Embryonic facial prominence (tissue), 1 donor: ENCODE data around the gene ZMYND10.

Experiments used
- DNase-seq: peaks from one replicate; pipeline ENCODE4 v3.0.0-alpha.2; 2016; ENCODE audit errors: extremely low spot score

The ZMYND10 gene

DNA sequence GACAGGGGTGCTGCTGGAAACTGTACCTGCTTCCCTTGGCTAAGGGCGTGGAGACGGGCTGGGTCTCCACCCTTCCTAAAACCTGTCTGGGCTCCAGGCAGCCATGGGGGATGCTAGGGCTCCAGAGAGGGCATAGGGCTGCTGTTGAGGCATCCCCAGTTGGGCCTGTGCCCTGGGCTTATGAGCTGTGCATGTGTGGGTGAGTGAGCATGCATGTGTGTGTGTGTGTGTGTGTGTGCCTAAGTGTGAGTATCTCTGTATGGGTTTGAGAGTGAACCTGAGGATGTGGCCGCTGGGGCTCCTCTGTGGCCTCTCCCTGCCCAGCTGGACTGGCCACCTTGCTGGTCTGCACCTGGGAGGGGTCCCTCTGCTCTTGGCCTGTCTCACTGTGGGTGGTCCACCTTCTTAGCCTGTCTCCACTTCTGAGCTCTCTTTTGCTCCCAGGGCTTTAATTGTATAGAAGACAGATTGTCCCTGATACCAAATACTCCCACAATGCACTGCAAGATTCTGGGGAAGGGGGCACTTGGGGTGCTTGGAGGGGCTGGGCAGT, 25.7 kb upstream of the ZMYND10 start:
- DNase-seq: no peak

DNA sequence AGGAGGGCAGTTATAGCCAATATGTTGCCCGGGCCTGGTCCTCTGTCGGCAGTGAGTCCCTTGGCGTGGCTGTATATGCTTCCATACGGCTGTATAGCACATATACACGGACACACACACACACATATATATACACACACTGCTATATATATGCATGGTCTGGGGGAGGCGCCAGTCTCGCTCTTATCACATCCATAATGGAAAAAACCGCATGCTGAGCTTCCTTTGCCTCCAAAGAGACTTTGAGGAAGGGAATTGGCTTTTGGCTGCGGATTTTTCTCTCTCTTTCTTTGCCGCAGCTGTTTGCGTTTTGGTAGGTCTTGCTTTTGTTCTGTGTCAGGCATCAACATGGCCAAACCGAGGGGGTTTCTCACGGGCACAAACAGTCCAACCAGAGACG, 25.1 kb upstream of the ZMYND10 start:
- peak; percentile 63 for DNase-seq

- DNase-seq: no peak
Observed at GRCh38 chr3:50369012-50369670, 23.6 kb upstream of the ZMYND10 start.

DNA sequence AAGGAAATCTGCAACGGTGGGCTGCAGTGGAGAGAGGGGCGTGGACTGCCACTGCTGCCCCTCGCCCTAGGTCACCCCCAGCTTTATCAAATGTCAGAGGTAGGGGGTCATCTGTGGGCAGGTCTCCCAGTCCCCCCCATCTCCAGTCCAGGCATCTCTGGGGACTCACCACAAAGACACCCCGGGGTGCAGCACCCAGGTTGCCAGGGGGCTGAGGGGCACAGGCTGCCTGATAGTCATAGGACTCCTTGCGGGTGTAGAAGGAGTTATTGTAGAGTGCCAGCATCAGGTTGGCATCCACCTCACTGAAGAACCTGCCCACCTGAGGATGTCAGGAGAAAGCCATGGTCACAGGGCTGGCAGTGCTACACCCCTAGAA, 20.3 kb upstream of the ZMYND10 start:
- no peak for DNase-seq

DNA sequence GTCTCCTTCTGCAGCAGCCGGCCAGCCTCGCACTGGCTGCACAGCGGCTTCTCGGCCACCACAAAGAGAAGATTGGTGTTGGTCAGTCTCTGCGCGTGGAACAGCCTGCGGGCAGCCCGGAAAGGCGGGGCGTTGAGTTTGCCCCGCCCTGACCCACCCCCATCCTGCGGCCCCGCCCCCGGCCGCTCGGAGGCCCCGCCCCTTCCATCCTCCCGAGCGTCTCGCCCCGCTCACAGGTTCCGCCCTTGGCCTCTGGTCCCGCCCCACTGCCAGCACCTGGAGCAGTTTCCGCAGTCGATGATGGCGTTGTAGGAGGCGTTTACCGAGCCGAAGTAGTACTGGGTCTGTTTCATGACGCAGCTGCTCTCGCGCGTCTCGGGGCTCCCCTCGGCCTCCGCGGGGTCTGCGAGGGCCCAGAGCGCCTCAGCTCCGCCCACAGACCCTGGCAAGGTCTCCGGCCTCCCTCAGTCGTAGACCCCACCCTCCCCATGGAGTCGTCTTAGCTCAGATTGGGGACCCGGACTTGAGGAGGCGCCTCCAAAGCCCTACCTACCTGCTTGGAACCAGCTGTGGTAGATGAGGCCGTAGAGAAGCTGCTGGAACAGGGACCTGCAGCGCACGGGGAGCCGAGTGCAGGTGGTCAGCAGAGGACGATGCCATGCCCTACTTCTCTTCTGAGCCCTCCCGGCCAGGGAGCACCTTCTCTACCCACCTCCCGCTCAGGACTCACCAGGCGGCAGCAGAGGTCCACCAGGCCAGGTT, 19.7 kb upstream of the ZMYND10 start:
- DNase-seq: peak; percentile 69

DNA sequence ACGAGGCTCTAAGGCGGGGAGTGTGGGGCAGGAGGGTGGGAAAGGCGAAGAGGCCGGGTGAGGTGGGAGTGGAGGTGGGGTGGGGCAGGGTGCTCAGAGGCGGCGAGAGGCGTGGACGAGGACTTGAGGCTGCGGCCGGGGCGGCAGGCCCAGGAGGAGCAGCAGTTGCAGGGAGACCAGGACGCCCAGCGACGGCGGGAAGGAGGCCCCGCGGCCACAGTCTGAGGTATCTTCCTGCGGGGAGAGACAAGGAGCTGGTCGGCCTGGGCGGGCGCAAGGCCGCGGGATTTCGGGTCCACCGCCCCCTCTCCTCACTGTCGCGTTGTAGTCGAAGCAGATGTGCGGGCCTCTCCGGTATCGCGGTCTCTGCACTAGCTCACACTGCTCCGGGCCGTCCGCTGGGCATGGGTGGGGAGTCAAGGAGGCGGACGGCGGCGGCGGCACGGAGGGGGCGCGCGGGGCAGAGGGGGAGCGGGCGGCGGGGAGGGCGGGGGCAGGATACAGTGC, 19.1 kb upstream of the ZMYND10 start:
- no peak for DNase-seq

GRCh38 chr3:50359760-50360110, 14.2 kb upstream of the ZMYND10 start:
- DNase-seq: no peak

- DNase-seq: peak; percentile 99
Observed at GRCh38 chr3:50358911-50359759, 13.6 kb upstream of the ZMYND10 start, which contains the start of gene TMEM115. TMEM115 (minus strand) TSS chr3:50359521; CDS start chr3:50359063, 458 bp downstream.

- no peak for DNase-seq
Observed at GRCh38 chr3:50358355-50358910, 12.9 kb upstream of the ZMYND10 start.

- no peak for DNase-seq
Observed at GRCh38 chr3:50357481-50357880, 11.9 kb upstream of the ZMYND10 start.

DNA sequence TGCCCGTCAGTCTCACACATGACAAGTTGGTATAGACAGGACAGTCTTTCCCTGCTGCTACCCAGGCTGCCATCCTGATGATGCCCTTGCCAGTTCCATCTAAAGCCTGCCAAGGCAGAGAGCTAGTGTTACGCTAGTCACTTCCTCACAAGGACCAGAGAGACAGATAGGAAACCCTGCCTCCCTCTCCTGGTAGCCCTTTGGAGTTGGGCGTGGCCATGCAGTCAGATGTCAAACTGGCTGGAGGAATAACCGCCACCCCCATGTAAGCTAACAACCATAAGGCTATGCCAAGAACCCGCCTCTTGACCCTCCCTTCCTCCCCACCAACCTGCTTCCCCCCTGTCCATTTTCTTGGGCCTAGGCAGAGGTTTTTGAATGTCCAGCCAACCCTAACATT, 11.0 kb upstream of the ZMYND10 start:
- DNase-seq: no peak

DNA sequence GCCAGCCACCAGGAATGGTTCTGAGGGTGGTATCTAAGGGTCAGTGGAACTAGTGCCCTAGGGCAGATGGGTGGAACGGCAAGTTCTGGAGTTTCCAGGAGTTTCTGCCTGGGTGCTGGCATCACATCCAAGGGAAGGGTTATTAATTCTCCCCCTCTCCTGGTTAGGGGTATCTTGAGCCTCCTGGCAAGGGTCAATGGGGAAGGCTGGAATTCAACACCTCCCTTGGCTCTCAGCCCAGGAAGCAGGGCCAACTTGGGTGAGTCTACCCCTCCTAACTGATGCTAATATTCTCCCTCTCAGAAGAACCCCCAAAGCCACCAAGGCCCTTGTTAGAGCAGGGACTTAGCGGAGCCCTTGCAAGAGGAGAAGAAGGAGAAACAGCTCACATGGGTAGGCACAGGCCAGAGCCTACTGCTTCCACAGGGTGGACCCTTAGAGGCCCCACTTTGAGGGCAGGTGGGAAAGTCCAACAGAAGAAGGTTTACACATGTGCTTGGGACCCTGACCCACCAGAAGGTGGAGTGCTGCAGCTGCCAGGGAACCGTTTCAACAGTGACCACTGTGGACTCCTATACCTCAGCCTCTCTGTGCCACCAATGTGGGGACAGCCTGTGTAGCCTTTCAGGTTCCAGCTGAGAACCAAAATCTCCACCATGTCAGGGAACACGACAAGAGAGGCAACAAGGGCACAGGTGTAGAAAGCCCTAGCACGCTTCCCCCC, 10.5 kb upstream of the ZMYND10 start:
- no peak for DNase-seq

DNA sequence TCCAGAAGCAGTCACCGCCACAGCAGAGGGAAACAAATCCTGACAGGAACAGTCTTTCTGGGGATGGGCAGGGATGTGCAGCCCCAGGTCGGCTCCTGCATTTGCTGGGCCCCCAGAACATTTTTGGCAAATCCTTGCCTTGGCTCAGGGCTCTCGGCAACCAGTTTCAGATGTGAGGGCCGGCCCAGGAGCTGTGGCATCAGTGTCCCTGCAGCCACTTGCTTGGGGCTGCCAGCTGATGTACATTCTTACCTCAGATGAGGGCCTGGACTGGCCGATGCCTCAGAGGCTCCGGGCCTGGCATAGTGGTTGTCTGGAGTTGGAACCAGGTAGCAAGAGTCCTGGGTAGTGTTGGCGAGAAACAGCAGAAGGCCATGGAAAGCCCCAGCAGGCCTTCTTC, 9.3 kb upstream of the ZMYND10 start:
- DNase-seq: no peak

- no peak for DNase-seq
Observed at GRCh38 chr3:50354186-50354764, 8.7 kb upstream of the ZMYND10 start.

DNA sequence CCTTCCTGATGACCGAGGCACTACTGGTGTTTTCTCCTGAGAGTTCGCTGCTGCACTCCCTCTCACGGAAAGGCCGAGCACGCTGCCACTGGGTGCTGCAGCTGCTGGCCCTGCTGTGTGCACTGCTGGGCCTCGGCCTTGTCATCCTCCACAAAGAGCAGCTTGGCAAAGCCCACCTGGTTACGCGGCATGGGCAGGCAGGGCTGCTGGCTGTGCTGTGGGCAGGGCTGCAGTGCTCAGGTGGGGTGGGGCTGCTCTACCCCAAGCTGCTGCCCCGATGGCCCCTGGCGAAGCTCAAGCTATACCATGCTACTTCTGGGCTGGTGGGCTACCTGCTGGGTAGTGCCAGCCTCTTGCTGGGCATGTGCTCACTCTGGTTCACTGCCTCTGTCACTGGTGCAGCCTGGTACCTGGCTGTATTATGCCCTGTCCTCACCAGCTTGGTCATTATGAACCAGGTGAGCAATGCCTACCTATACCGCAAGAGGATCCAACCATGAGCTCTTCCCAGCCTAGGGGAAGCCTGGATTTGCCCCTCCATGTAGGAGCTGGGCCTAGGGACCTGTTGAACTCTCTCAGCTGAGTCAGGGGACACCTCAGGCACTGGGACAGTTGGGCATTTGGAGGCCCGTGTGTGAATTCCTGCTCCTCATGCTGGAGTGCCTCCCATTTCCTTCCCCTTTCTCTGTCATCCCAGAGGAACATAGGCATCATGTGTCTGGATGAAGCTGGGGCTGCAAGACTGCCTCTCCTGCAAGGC, 7.9 kb upstream of the ZMYND10 start:
- DNase-seq: no peak

DNA sequence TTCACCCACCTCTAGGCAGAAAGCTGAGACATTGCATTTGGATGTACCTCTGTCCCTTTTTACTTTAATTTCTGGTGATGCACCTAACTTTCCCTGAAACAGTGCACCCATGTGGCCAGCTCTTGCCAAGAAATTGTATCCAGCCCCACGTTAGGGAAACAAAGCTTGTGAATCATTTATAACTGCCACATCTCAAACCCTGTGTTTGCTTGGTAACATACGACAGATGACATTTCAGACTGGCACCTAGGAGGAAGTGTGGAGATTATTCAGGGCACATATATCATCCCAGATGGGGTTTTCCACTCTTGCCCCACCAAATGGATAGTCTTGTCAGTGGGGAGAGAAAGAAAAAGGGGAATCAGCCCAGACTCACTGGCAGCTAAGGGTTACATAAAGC, 7.2 kb upstream of the ZMYND10 start:
- no peak for DNase-seq

- no peak for DNase-seq
Observed at GRCh38 chr3:50351323-50351697, 5.8 kb upstream of the ZMYND10 start.

DNA sequence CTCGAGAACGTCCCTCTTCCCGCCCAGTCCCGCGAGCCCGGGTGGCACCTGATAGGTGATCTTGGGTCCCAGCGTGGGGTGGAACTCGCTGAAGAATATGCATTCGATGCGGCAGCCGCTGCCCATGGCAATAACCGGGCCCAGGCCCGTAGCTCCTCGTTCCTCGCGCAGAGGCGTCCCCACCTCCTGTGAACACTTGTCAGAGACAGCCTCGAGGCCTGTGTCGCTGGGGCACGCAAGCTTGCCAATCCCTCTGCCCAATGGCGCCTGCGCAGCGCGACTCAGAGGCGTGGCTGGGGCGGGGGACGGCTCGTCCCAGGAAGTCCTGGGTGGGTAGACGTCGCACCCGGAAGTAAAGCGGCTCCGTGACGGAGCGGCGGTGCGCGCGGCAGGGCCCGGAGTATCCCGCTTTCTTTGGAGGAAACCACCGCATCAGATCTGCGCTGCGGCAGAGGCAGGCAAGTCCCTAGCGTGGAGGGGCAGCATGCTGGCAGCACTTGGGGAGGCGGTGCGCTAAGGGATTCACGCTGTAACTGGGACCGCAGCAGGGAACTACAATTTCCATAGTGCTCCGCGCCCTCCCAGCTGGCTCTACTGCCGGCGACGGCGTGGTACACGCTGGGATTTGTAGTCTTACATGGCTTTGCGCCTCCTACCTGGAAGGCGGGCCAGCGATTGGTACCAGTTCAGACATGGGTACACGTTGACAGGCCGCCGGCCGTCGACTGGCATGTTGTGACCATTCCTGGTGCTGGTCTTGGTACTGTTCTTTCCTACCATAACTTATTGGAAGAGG, 5.2 kb upstream of the ZMYND10 start, which contains the start of the genes CYB561D2 and NPRL2:
Gene CYB561D2 (plus strand): TSS at position 336 of the 796 bp plus-strand sequence. CDS start 572 bp downstream, outside the sequence.
Gene NPRL2 (minus strand): TSS at position 249 of the 796 bp plus-strand sequence. CDS start 123 bp downstream, at position 126.
- peak; percentile 73 for DNase-seq

DNA sequence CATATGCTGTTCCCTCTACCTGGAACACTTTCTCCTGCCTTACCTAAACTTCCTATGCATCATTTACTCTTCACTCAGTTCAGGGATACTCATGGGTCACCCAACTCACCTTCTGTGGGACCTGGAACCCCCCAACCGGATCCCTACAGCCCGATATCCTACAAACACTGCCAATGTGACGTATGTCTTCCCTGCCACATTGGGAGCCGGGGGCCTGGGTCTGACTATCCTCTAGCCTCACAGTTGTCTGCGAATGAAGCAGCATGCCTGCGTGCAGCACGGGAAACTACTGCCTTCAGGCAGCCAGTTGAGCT, 4.6 kb upstream of the ZMYND10 start:
- DNase-seq: no peak
